HG02884 (cell line): Measurements from ENCODE around the gene ICA1.

ENCODE experiments used
- ATAC-seq: cut with Tn5 transposase; IDR thresholded peaks from one replicate; pipeline ENCODE4 v1.9.1; 2021; ENCODE audit warnings: mild to moderate bottlenecking, moderate library complexity; ENCODE audit not compliant: unreplicated experiment

The ICA1 gene

GRCh38 chr7:8165150-8165549, 96.8 kb downstream of the ICA1 start:
- ATAC-seq: no peak

- ATAC-seq: no peak
Observed at GRCh38 chr7:8162181-8162580, 99.8 kb downstream of the ICA1 start.

- ATAC-seq: no peak
Observed at GRCh38 chr7:8161364-8161828, 100.6 kb downstream of the ICA1 start.

DNA sequence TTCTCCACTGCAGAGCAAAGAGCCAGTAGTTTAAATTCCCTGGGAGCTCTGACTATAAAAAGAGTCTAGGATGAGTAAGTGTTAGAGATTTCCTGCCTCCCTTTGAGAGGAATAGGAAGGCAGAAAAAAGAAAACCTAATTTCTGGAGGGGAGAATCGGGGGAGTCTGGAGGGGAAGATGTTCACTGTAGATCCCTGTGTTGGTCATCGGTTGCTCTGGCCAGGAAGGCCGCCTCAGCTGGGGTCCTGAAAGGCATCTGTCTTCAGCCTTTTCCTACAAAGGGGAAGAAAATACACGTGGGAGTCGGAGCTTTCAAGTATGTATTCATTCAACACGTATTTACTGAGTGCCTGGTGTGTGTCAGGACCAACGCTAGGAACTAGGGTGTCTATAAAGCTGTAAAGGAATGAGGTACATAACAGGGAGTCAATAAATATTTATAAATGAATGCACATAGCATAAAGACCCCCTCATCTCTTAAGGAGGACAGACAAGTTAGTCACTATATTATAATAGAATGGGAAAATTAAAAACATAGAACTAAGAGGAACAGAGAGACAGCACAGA, 101.1 kb downstream of the ICA1 start:
- no peak for ATAC-seq

DNA sequence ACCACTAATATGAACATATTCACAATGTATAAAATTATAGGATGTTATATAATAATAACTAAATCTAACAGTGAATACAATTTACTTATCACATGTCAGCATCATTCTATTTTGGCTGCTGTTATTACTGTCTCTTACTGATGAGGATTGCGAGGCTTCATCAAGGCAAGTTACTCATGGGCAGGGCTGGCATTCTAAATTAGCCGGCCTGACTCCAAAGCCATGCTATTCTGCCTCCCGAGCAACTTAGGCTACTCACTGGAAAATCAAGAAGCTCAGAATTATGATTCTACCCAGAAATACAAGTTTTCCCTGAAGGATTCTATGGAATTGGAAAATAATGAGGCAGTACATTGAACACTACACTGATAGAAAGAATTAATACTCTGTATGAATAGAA, 101.7 kb downstream of the ICA1 start:
- no peak for ATAC-seq

DNA sequence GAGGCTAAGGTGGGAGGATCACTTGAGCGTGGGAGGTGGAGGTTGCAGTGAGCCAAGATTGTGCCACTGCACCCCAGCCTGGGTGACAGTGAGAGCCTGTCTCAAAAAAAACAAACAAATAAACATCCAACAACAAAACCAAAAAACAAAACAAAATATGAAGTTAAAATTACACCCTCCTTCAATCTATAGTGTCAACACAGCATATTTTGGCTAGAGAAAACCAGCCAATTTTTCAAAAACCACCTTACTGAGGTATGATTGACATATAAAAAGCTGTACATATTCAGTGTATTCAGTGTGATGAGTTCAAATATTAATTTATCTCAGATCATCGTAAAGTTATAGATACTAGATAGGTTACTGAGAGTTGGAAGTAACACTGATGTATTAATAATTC, 102.4 kb downstream of the ICA1 start:
- no peak for ATAC-seq

DNA sequence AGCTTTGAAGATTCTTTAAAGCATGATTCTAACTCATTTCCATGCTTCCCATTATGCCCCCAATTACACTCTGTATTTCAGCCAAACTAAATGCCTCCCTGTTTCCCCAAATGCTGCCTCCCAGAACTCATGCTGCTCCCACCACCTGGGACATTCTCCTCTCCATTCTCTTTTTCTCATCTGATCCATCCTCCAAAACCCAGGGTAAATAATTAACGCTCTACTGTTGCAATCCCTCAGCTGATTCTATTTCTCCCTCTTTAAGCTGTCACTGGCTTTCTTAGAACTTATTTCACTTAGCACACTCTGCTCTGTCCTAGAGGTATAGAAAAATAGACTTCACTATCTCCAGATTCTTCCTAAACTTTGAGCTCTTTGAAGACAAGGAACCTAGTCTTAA, 104.7 kb downstream of the ICA1 start:
- no peak for ATAC-seq

DNA sequence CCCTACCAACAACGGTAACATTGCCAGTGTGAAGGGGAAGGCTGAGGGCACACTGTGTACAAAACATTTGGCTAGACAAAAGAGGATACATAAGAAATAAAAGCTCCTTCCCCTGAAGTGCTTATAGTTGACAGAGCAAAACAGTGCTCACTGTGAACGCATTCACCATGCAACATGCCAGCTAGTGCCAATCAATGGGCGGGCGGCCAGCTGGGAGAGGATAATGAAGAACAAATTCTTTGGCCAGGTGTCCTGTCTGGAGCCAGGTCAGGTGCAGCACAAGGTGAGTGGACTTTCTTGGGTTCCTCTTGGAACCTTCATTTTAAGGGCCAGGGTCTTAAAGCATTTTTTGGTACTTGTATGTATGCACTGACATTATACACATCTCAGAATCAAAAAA, 106.1 kb downstream of the ICA1 start:
- ATAC-seq: no peak

- no peak for ATAC-seq
Observed at GRCh38 chr7:8154272-8154671, 107.7 kb downstream of the ICA1 start.

GRCh38 chr7:8152489-8153192, 109.3 kb downstream of the ICA1 start:
- no peak for ATAC-seq

DNA sequence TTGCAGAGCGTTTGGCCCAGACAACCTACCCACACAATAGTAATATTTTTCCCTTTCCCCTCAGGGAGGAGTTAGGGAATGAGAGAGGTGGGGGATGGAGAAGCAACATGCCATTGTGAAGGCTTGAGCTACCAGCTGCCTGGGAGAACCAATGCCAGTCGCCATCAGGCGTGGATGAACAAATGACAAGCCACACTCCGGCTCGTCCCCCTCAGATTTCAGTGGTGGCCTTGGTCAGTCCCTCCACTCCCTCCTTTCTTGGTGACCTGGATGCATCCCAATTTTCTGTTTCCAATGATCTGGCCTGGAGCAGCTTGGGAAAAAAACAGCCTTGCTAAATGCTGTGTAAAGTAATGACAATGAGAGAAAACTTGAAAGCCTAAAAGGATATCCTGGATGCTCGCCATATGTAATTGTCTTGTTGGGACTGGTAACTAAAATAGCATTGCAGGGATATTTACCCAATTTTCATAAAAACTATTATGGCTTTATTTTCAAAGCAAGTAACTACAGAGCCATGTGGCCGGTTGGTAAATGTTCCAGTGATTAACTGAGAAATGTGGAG, 110.7 kb downstream of the ICA1 start:
- ATAC-seq: no peak

DNA sequence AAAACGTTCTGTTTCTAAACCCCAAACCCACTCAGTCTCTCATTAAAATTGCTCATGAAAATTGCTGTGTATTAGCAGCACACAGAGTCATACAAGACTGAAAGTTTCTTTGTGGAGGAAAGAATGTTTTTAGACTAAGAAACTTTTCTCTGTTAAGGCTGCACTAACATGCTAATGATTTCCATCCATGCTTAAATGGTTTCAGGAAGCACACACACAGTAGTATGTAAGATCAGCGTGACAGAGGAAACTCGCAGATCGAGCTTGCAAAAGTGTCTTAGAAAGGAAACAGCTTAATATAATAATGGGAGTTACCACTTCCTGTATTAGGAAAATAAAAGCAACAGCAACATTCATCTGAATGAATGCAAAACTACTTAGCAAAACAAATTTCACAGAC, 112.7 kb downstream of the ICA1 start:
- no peak for ATAC-seq

DNA sequence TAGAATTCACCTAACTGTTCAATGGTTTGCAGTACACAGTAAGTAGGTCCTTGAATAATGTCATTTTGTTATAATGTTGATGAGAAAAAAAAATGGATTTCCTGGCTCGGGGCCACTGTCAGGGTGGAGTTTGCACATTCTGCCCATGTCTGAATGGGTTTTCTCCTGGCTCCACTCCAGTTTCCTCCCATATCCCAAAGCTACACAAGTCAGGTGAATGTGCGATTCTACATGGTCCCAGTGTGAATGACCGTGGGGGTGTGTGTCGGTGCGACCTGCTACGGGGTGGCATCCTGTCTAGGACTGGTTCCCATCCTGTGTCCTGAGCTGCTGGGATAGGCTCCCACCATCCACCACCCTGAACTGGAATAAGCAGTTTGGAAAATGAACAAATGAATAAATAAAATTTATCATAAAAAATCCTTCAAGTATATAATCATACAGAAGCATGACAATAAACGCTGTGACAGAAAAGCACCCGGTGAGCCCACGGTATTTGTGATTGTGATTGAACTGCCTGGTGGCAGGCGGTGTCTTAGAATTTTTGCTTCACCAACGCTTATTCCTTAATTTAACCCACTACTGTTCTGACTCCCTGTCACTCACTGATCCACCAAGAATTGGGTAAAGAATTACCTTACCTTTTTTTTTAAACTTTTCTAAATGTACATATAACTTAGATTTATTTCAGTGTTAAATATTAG, 114.1 kb downstream of the ICA1 start:
- ATAC-seq: no peak

- ATAC-seq: no peak
Observed at GRCh38 chr7:8146788-8147413, 115.1 kb downstream of the ICA1 start.

GRCh38 chr7:8146106-8146787, 115.7 kb downstream of the ICA1 start:
- no peak for ATAC-seq

GRCh38 chr7:8144856-8145255, 117.1 kb downstream of the ICA1 start:
- ATAC-seq: no peak

- no peak for ATAC-seq
Observed at GRCh38 chr7:8143151-8143874, 118.7 kb downstream of the ICA1 start.

DNA sequence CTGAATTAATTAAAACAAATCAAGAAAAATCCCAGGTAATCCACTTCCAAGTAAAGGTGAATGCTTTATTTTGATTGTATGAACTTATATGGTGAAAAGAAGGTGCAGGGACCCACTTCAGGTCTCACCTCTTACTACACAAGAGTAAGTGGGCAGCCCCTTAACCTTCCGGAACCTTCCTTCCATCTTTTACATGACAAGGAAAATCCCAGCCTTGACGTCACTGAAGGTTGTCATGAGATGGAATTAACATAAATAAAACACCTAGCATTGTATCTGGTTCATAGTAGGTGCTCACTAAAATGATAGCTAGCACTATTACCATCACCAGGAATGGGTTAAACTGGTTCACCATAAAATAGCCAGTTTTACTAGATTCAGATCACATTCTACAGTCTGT, 119.5 kb downstream of the ICA1 start:
- ATAC-seq: no peak

DNA sequence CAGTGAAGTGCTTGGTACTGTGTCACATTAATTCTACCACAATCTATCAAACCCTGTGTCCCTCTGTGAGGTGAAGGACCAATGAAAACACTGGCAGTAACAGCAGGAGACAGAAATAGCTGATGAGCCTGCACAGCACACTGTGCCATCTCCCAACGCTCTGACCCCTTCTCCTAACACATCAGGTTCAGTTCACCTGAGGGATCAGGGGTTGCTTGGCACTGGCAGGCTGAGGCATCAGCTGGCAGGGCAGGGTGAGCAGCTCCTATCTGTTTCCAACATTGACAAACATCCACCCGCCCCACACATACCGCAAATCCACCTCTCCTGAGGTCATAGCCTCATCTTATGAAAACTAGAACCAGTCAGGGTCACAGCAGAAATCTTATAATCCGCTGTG, 120.9 kb downstream of the ICA1 start:
- ATAC-seq: no peak

GRCh38 chr7:8136051-8136730, 125.8 kb downstream of the ICA1 start:
- no peak for ATAC-seq
